Smooth muscle cell (in vitro differentiated cells): ENCODE data around the gene CUX1. TPM values are rescaled to one million over a fixed set of nuclear protein-coding genes. Genes with fewer than 3 reads are reported as not detected.

Experiments
- DNase-seq: peaks from one replicate; lab custom pipeline; 2025; ENCODE audit not compliant: unreplicated experiment; lab: John Stamatoyannopoulos, UW
- H2AFZ ChIP-seq: fragments of 200-600 bp; sonication (generic); 2 replicates; pipeline ENCODE4 v1.6.0; 2016; ENCODE audit warnings: antibody characterized with exemption, low read depth, mild to moderate bottlenecking
- H3F3A ChIP-seq: fragments of 200-600 bp; sonication (generic); 2 replicates; pipeline ENCODE4 v1.6.0; 2017; ENCODE audit warnings: antibody characterized with exemption, low read depth
- H3K27ac ChIP-seq: fragments of 200-600 bp; sonication (generic); 2 replicates; pipeline ENCODE4 v1.5.1; 2016; ENCODE audit warnings: low read depth, mild to moderate bottlenecking
- H3K27me3 ChIP-seq: fragments of 200-600 bp; sonication (generic); 2 replicates; pipeline ENCODE4 v1.6.1; 2016; ENCODE audit warnings: low read depth, mild to moderate bottlenecking
- H3K36me3 ChIP-seq: fragments of 200-600 bp; sonication (generic); 2 replicates; pipeline ENCODE4 v1.5.1; 2016; ENCODE audit warnings: low read depth
- H3K4me1 ChIP-seq: fragments of 200-600 bp; sonication (generic); 2 replicates; pipeline ENCODE4 v1.5.1; 2016; ENCODE audit warnings: low read depth
- H3K4me2 ChIP-seq: fragments of 200-600 bp; sonication (generic); 2 replicates; pipeline ENCODE4 v1.6.0; 2016; ENCODE audit warnings: mild to moderate bottlenecking
- H3K4me3 ChIP-seq: fragments of 200-600 bp; sonication (generic); 2 replicates; pipeline ENCODE4 v1.5.1; 2016; ENCODE audit warnings: mild to moderate bottlenecking
- H3K79me2 ChIP-seq: fragments of 200-600 bp; sonication (generic); 2 replicates; pipeline ENCODE4 v1.6.0; 2016; ENCODE audit warnings: low read depth, mild to moderate bottlenecking
- H3K9ac ChIP-seq: fragments of 200-600 bp; sonication (generic); 2 replicates; pipeline ENCODE4 v1.6.0; 2016; ENCODE audit warnings: low read depth
- H3K9me3 ChIP-seq: fragments of 200-600 bp; sonication (generic); replicated peaks from 2 replicates; pipeline ENCODE4 v1.5.1; 2016; ENCODE audit warnings: low read depth
- H4K20me1 ChIP-seq: fragments of 200-600 bp; sonication (generic); 2 replicates; pipeline ENCODE4 v1.6.0; 2016; ENCODE audit warnings: low read depth
- CTCF ChIP-seq: fragments of 200-600 bp; sonication (generic); IDR thresholded peaks from 2 replicates; pipeline ENCODE4 v1.5.1; 2017; ENCODE audit warnings: borderline replicate concordance, mild to moderate bottlenecking, antibody characterized with exemption; ENCODE audit not compliant: insufficient read depth, poor library complexity, severe bottlenecking
- WGBS: methylation state at CpG from one replicate; pipeline ENCODE4 v1.1.7; 2016; ENCODE audit warnings: low lambda C conversion rate; 5-methylcytosine and 5-hydroxymethylcytosine counted together
- polyA plus RNA-seq: library from polyadenylated mRNA; unstranded; fragments of >200 nt; fragmentation: Nextera tagmentation; extraction: Ambion mirVana; gene quantifications from 2 replicates; pipeline ENCODE4 v1.2.1, GENCODE V29; 2016
- total RNA-seq: library from RNA; depleted of rRNA; stranded (reverse); fragments of >200 nt; gene quantifications from 2 replicates; pipeline ENCODE4 v1.2.3, GENCODE V29; 2014

Gene CUX1
- total and polyA plus RNA-seq, 2 experiments from 2014 or later, result 56.3 to 78.4 TPM

- Histone ChIP-seq H2AFZ (no peak overlapping the region), H3K27ac (peak overlapping the region; percentile 88), H3F3A (no peaks in the 10 kb centered on the region), H4K20me1 (peaks cover 42% of the 10 kb centered on the region), H3K4me3 (peak overlapping the region; percentile 19), H3K4me2 (no peak overlapping the region), H3K9ac (peak overlapping the region; percentile 65), H3K27me3 (no peaks in the 10 kb centered on the region), H3K4me1 (peaks cover 21% of the 10 kb centered on the region), H3K36me3 (no peaks in the 10 kb centered on the region), H3K79me2 (peaks cover 10% of the 10 kb centered on the region), H3K9me3 (no peaks in the 10 kb centered on the region)
- 75% methylated on average over 19 of the region's 19 CpGs for WGBS
- no peak for DNase-seq
- TF ChIP-seq CTCF, result no peak
These were observed 279.4 kb downstream of the CUX1 start for GRCh38 chr7:102096706-102097427.

- peak overlapping the region; percentile 88 for H3K27ac ChIP-seq
- WGBS, result 42% methylated on average over 13 of the region's 13 CpGs
- no peak for DNase-seq
These were observed 280.3 kb downstream of the CUX1 start for GRCh38 chr7:102097601-102098161.

GRCh38 chr7:102098986-102099385 is 281.6 kb downstream of the CUX1 start:
- no peak overlapping the region for H2AFZ ChIP-seq
- no peaks in the 10 kb centered on the region for H3K36me3 ChIP-seq
- no peak for DNase-seq
- peaks cover 10% of the 10 kb centered on the region for H3K79me2 ChIP-seq
- H3K4me3 ChIP-seq, result no peak overlapping the region
- peaks cover 22% of the 10 kb centered on the region for H4K20me1 ChIP-seq
- no peak overlapping the region for H3K27ac ChIP-seq
- H3F3A ChIP-seq, result no peaks in the 10 kb centered on the region
- H3K4me2 ChIP-seq, result no peak overlapping the region
- peaks cover 15% of the 10 kb centered on the region for H3K4me1 ChIP-seq
- WGBS, result 98% methylated on average over 6 of the region's 6 CpGs
- no peak overlapping the region for H3K9ac ChIP-seq
- no peaks in the 10 kb centered on the region for H3K9me3 ChIP-seq
- H3K27me3 ChIP-seq, result no peaks in the 10 kb centered on the region
- no peak for TF ChIP-seq CTCF

More at GRCh38 chr7:102097601-102098161, 280.3 kb downstream of the CUX1 start:
- Histone ChIP-seq H3K4me1 (peaks cover 18% of the 10 kb centered on the region), H3K27me3 (no peaks in the 10 kb centered on the region), H3K36me3 (no peaks in the 10 kb centered on the region), H3K4me3 (no peak overlapping the region), H3F3A (no peaks in the 10 kb centered on the region), H3K9me3 (no peaks in the 10 kb centered on the region), H3K9ac (peak overlapping the region; percentile 47), H3K4me2 (no peak overlapping the region), H2AFZ (no peak overlapping the region), H3K79me2 (peaks cover 10% of the 10 kb centered on the region), H4K20me1 (peaks cover 35% of the 10 kb centered on the region)
- no peak for TF ChIP-seq CTCF
